Tibial artery (tissue), 4 donors: ENCODE data around the gene PRICKLE2.

ENCODE experiments used
- DNase-seq, 2 donors: peaks; one replicate each; pipeline ENCODE4 v3.0.0-alpha.2; 2019
- H3K27ac ChIP-seq, 2 donors: fragments of 200-600 bp; sonication (generic) in 1 of 2; 1 replicate in 1 of 2; 2 replicates in 1 of 2; pipeline ENCODE4 v1.5.1; 2018 to 2019; ENCODE audit warnings: mild to moderate bottlenecking in 1 of 2
- H3K27me3 ChIP-seq, 2 donors: fragments of 200-600 bp; sonication (generic) in 1 of 2; one replicate each; pipeline versions ENCODE4 v1.5.1 to v1.6.0; 2016 to 2019
- H3K36me3 ChIP-seq, 3 donors: fragments of 200-600 bp; sonication (generic) in 2 of 3; one replicate each; pipeline ENCODE4 v1.5.1; 2016 to 2019; ENCODE audit warnings: mild to moderate bottlenecking in 2 of 3
- H3K4me1 ChIP-seq, 4 donors: fragments of 200-600 bp; sonication (generic) in 2 of 4; 1 replicate in 3 of 4; 2 replicates in 1 of 4; pipeline ENCODE4 v1.5.1; 2016 to 2019
- H3K4me3 ChIP-seq, 2 donors: fragments of 200-600 bp; sonication (generic) in 1 of 2; 1 replicate in 1 of 2; 2 replicates in 1 of 2; pipeline ENCODE4 v1.5.1; 2018 to 2019; ENCODE audit warnings: mild to moderate bottlenecking in 2 of 2
- H3K9me3 ChIP-seq, 3 donors: fragments of 200-600 bp; sonication (generic) in 1 of 3; one replicate each; pipeline ENCODE4 v1.5.1; 2016 to 2019
- CTCF ChIP-seq, 2 experiments: fragments of 200-600 bp in 1 of 2; fragments of 450-650 bp in 1 of 2; IDR thresholded peaks; one replicate each; pipeline ENCODE4 v1.5.1; 2017 to 2019; ENCODE audit warnings: antibody characterized with exemption in 2 of 2, mild to moderate bottlenecking in 1 of 2, moderate library complexity in 1 of 2
- intact Hi-C: fragments of 100-400 bp; cut with DNase I; formaldehyde crosslinking; loops from one replicate; pipeline ENCODE4 v1.15.0; 2023; ENCODE audit warnings: low total_unique reads

Gene PRICKLE2

GRCh38 chr3:64218329-64218728 lies 6.9 kb downstream of the PRICKLE2 start:
- Histone ChIP-seq H3K27me3 (no peaks in the 10 kb centered on the region), H3K4me3 (no peak overlapping the region), H3K9me3 (no peaks in the 10 kb centered on the region), H3K36me3 (no peaks in the 10 kb centered on the region), H3K27ac (no peak overlapping the region), H3K4me1 (peaks cover 5 to 99% (median 76%) of the 10 kb centered on the region in 4 donors)
- DNase-seq: no peak
- intact Hi-C loops: no loop called here
- no peak for TF ChIP-seq CTCF (IDR thresholded peaks at IDR 0.05)

- H3K9me3 ChIP-seq: no peaks in the 10 kb centered on the region
- peaks cover 5 to 96% (median 68%) of the 10 kb centered on the region in 4 donors for H3K4me1 ChIP-seq
- no peak for DNase-seq
- no peaks in the 10 kb centered on the region for H3K36me3 ChIP-seq
- no peaks in the 10 kb centered on the region for H3K27me3 ChIP-seq
- peak overlapping the region; percentile 70 to 77 for H3K27ac ChIP-seq
- intact Hi-C loops: no loop called here
- H3K4me3 ChIP-seq: no peak overlapping the region
- no peak for TF ChIP-seq CTCF (IDR thresholded peaks at IDR 0.05)
Measured at GRCh38 chr3:64216274-64217147, 8.8 kb downstream of the PRICKLE2 start.

GRCh38 chr3:64215559-64215958 lies 9.7 kb downstream of the PRICKLE2 start:
- TF ChIP-seq CTCF (IDR thresholded peaks at IDR 0.05): no peak
- Histone ChIP-seq H3K36me3 (no peaks in the 10 kb centered on the region), H3K4me3 (no peak overlapping the region), H3K4me1 (peaks cover 5 to 94% (median 64%) of the 10 kb centered on the region in 4 donors), H3K27ac (peak overlapping the region; percentile 70 to 77), H3K27me3 (no peaks in the 10 kb centered on the region), H3K9me3 (no peaks in the 10 kb centered on the region)
- no peak for DNase-seq
- intact Hi-C loops: no loop called here

GRCh38 chr3:64215103-64215502 lies 10.2 kb downstream of the PRICKLE2 start:
- no peaks in the 10 kb centered on the region for H3K9me3 ChIP-seq
- H3K27me3 ChIP-seq: no peaks in the 10 kb centered on the region
- H3K36me3 ChIP-seq: no peaks in the 10 kb centered on the region
- no peak for TF ChIP-seq CTCF (IDR thresholded peaks at IDR 0.05)
- intact Hi-C loops: no loop called here
- peaks cover 5 to 94% (median 63%) of the 10 kb centered on the region in 4 donors for H3K4me1 ChIP-seq
- peak overlapping the region; percentile 70 to 77 for H3K27ac ChIP-seq
- H3K4me3 ChIP-seq: peak overlapping the region in 1 of 2 donors; percentile 43
- no peak for DNase-seq

GRCh38 chr3:64214381-64215018 lies 10.8 kb downstream of the PRICKLE2 start:
- intact Hi-C loops: no loop called here
- Histone ChIP-seq H3K4me1 (peaks cover 5 to 94% (median 64%) of the 10 kb centered on the region in 4 donors), H3K27me3 (no peaks in the 10 kb centered on the region), H3K36me3 (no peaks in the 10 kb centered on the region), H3K4me3 (peak overlapping the region; percentile 41 to 43), H3K9me3 (no peaks in the 10 kb centered on the region), H3K27ac (peak overlapping the region; percentile 70 to 77)
- DNase-seq: peak in 1 of 2 donors; percentile 32
- TF ChIP-seq CTCF (IDR thresholded peaks at IDR 0.05): no peak
